ENCODE data around the gene EGFL6. TPM values are rescaled to one million over a fixed set of nuclear protein-coding genes. Genes with fewer than 3 reads are reported as not detected.

EGFL6 gene
- total RNA-seq, 1 experiment from 2014 or later = 0.96 TPM

DNA sequence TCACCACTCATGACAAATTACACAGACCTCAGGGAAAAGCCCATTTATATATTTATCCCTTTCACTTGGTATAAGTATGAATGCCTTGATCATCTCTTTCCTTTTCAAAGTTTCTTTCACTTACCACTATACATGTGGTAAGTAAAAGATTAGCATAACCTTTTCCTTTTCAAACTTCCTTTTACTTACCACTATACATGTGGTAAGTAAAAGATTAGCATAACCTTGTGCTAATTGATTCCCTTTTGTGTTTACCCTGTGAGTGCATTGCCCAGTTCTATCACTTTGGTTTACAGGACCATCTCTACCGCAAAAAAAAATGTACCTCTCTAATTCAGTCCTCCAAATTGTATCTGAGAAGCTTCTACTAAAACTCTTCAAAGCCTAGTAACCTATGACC, 50.8 kb downstream of the EGFL6 start:
- peak; percentile 85 for ATAC-seq
- CTCF ChIA-PET = interaction anchor here (1.6 kb wide), 1 partner anchor 26 kb away, joined by 6 read pairs; no protein-coding TSS in a partner anchor
- POLR2A ChIA-PET = interaction anchor here (0.6 kb wide), 1 partner anchor 45 kb away, joined by 3 read pairs; no protein-coding TSS in a partner anchor

More for the DNA sequence above, 50.8 kb downstream of the EGFL6 start:
- peaks cover 8% of the 10 kb centered on the region for H3K27me3 Mint-ChIP-seq (ENCODE audit: low read depth)
- H3K9me3 Mint-ChIP-seq = peaks cover 15% of the 10 kb centered on the region
- H3K4me1 Mint-ChIP-seq = peaks cover 24% of the 10 kb centered on the region
- TF ChIP-seq MLX (CRISPR knock-in tag; IDR thresholded peaks at IDR 0.05) (no peak), GTF2I (CRISPR knock-in tag; conservative IDR thresholded peaks at IDR 0.05) (no peak), AR (CRISPR knock-in tag; IDR thresholded peaks at IDR 0.05) (no peak), SMAD3 (CRISPR knock-in tag; IDR thresholded peaks at IDR 0.05; ENCODE audit: borderline replicate concordance) (no peak), E2F4 (CRISPR knock-in tag; IDR thresholded peaks at IDR 0.05; ENCODE audit: borderline replicate concordance, low read depth) (no peak), USF1 (CRISPR knock-in tag; IDR thresholded peaks at IDR 0.05) (no peak), ELF4 (CRISPR knock-in tag; IDR thresholded peaks at IDR 0.05; ENCODE audit: low read depth) (no peak), HMGA2 (CRISPR knock-in tag; IDR thresholded peaks at IDR 0.05) (no peak), TP53 (CRISPR knock-in tag; IDR thresholded peaks at IDR 0.05) (no peak), NR3C1 (CRISPR knock-in tag; conservative IDR thresholded peaks at IDR 0.05; ENCODE audit: low read depth) (no peak), ZNF416 (CRISPR knock-in tag; IDR thresholded peaks at IDR 0.05) (no peak), FOXJ3 (CRISPR knock-in tag; IDR thresholded peaks at IDR 0.05; ENCODE audit: borderline replicate concordance) (no peak), JAZF1 (CRISPR knock-in tag; IDR thresholded peaks at IDR 0.05) (no peak), RORB (CRISPR knock-in tag; IDR thresholded peaks at IDR 0.05) (no peak), E2F5 (CRISPR knock-in tag; IDR thresholded peaks at IDR 0.05) (no peak)
- TF ChIP-seq, protein P1, sequence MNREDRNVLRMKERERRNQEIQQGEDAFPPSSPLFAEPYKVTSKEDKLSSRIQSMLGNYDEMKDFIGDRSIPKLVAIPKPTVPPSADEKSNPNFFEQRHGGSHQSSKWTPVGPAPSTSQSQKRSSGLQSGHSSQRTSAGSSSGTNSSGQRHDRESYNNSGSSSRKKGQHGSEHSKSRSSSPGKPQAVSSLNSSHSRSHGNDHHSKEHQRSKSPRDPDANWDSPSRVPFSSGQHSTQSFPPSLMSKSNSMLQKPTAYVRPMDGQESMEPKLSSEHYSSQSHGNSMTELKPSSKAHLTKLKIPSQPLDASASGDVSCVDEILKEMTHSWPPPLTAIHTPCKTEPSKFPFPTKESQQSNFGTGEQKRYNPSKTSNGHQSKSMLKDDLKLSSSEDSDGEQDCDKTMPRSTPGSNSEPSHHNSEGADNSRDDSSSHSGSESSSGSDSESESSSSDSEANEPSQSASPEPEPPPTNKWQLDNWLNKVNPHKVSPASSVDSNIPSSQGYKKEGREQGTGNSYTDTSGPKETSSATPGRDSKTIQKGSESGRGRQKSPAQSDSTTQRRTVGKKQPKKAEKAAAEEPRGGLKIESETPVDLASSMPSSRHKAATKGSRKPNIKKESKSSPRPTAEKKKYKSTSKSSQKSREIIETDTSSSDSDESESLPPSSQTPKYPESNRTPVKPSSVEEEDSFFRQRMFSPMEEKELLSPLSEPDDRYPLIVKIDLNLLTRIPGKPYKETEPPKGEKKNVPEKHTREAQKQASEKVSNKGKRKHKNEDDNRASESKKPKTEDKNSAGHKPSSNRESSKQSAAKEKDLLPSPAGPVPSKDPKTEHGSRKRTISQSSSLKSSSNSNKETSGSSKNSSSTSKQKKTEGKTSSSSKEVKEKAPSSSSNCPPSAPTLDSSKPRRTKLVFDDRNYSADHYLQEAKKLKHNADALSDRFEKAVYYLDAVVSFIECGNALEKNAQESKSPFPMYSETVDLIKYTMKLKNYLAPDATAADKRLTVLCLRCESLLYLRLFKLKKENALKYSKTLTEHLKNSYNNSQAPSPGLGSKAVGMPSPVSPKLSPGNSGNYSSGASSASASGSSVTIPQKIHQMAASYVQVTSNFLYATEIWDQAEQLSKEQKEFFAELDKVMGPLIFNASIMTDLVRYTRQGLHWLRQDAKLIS (CRISPR knock-in tag; IDR thresholded peaks at IDR 0.05; ENCODE audit: borderline replicate concordance) = no peak
- TF ChIP-seq, protein P2, sequence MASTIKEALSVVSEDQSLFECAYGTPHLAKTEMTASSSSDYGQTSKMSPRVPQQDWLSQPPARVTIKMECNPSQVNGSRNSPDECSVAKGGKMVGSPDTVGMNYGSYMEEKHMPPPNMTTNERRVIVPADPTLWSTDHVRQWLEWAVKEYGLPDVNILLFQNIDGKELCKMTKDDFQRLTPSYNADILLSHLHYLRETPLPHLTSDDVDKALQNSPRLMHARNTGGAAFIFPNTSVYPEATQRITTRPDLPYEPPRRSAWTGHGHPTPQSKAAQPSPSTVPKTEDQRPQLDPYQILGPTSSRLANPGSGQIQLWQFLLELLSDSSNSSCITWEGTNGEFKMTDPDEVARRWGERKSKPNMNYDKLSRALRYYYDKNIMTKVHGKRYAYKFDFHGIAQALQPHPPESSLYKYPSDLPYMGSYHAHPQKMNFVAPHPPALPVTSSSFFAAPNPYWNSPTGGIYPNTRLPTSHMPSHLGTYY (CRISPR knock-in tag; IDR thresholded peaks at IDR 0.05) = no peak
- TF ChIP-seq, protein P3, sequence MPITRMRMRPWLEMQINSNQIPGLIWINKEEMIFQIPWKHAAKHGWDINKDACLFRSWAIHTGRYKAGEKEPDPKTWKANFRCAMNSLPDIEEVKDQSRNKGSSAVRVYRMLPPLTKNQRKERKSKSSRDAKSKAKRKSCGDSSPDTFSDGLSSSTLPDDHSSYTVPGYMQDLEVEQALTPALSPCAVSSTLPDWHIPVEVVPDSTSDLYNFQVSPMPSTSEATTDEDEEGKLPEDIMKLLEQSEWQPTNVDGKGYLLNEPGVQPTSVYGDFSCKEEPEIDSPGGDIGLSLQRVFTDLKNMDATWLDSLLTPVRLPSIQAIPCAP (CRISPR knock-in tag; IDR thresholded peaks at IDR 0.05) = no peak
- H3K4me3 Mint-ChIP-seq = peak overlapping the region; percentile 14
- no peak for DNase-seq (ENCODE audit: low spot score)
- H3K36me3 Mint-ChIP-seq = peaks cover 5% of the 10 kb centered on the region; the same call in 1 of the 2 replicates
- peak overlapping the region; percentile 6; the same call in 1 of the 2 replicates for H3K27ac Mint-ChIP-seq
